Measurements from ENCODE around the gene DNLZ.
"Not testable (repeated sequence)": the region's sequence is repeated elsewhere in the genome, so short reads cannot be mapped to it uniquely, and the experiment has no call there.

The DNLZ gene

GRCh38 chr9:136358016-136358415 is 5.5 kb downstream of the DNLZ start:
- DNase-seq = no peak

GRCh38 chr9:136357202-136357725 is 6.3 kb downstream of the DNLZ start:
- DNase-seq = no peak

- DNase-seq = no peak
Observed at GRCh38 chr9:136355616-136356557, 7.7 kb downstream of the DNLZ start.

GRCh38 chr9:136354592-136355085 is 8.9 kb downstream of the DNLZ start:
- no peak for DNase-seq

GRCh38 chr9:136353757-136354488 is 9.6 kb downstream of the DNLZ start:
- no peak for DNase-seq

GRCh38 chr9:136353088-136353487 is 10.5 kb downstream of the DNLZ start:
- no peak for DNase-seq

- peak; percentile 16 for DNase-seq
Observed at GRCh38 chr9:136352682-136353081, 10.9 kb downstream of the DNLZ start.

GRCh38 chr9:136351868-136352267 is 11.7 kb downstream of the DNLZ start:
- not testable (repeated sequence) for DNase-seq

GRCh38 chr9:136351252-136351800 is 12.2 kb downstream of the DNLZ start:
- DNase-seq = no peak

- DNase-seq = no peak
Observed at GRCh38 chr9:136349546-136349945, 14.0 kb downstream of the DNLZ start.

GRCh38 chr9:136348691-136349090 is 14.9 kb downstream of the DNLZ start:
- no peak for DNase-seq

- no peak for DNase-seq
Observed at GRCh38 chr9:136347472-136348256, 15.9 kb downstream of the DNLZ start.

GRCh38 chr9:136346927-136347465 is 16.5 kb downstream of the DNLZ start:
- no peak for DNase-seq

GRCh38 chr9:136346157-136346481 is 17.4 kb downstream of the DNLZ start:
- DNase-seq = no peak

- no peak for DNase-seq
Observed at GRCh38 chr9:136345281-136346156, 18.0 kb downstream of the DNLZ start.

GRCh38 chr9:136344544-136345280 is 18.8 kb downstream of the DNLZ start:
- DNase-seq = no peak

GRCh38 chr9:136343884-136344269 is 19.7 kb downstream of the DNLZ start:
- no peak for DNase-seq

GRCh38 chr9:136343121-136343883 is 20.2 kb downstream of the DNLZ start:
- no peak for DNase-seq

Data from NCI-H1092 treated with DMSO at 0.1 percent for 48 hours (cell line).